ENCODE data around the gene TUT7. TPM values are rescaled to one million over a fixed set of nuclear protein-coding genes. Genes with fewer than 3 reads are reported as not detected.
"Not testable (repeated sequence)": the region's sequence is repeated elsewhere in the genome, so short reads cannot be mapped to it uniquely, and the experiment has no call there.

The TUT7 gene
- total RNA-seq, 1 donor: 39.8 TPM

GRCh38 chr9:86321373-86321772 lies 32.8 kb downstream of the TUT7 start:
- no peak for TF ChIP-seq CTCF (IDR thresholded peaks at IDR 0.05; ENCODE audit: extremely low read depth, low read depth, low read length)
- Histone ChIP-seq H3K36me3 (ENCODE audit: insufficient read depth, low read length) (peaks cover 86% of the 10 kb centered on the region), H2AFZ (ENCODE audit: low read length) (no peak overlapping the region), H3K27ac (ENCODE audit: low read depth, low read length) (peak overlapping the region; percentile 72), H3K4me3 (ENCODE audit: insufficient read depth, low read length) (no peak overlapping the region), H4K20me1 (ENCODE audit: insufficient read depth, low read length) (no peaks in the 10 kb centered on the region), H3K79me2 (ENCODE audit: insufficient read depth, low read length) (no peaks in the 10 kb centered on the region), H3K27me3 (ENCODE audit: insufficient read depth, low read length) (no peaks in the 10 kb centered on the region), H3K4me1 (ENCODE audit: insufficient read depth, low read length) (peaks cover 40% of the 10 kb centered on the region), H3K9me3 (ENCODE audit: low read depth, low read length) (no peaks in the 10 kb centered on the region), H3K4me2 (ENCODE audit: insufficient read depth, low read length) (peak overlapping the region; percentile 26)
- no peak for DNase-seq (ENCODE audit: insufficient read length, low spot score, missing footprints)

- Histone ChIP-seq H3K4me1 (ENCODE audit: insufficient read depth, low read length) (peaks cover 30% of the 10 kb centered on the region), H3K27me3 (ENCODE audit: insufficient read depth, low read length) (no peaks in the 10 kb centered on the region), H3K4me3 (ENCODE audit: insufficient read depth, low read length) (no peak overlapping the region), H3K27ac (ENCODE audit: low read depth, low read length) (no peak overlapping the region), H3K79me2 (ENCODE audit: insufficient read depth, low read length) (no peaks in the 10 kb centered on the region), H3K36me3 (ENCODE audit: insufficient read depth, low read length) (peaks cover 75% of the 10 kb centered on the region), H4K20me1 (ENCODE audit: insufficient read depth, low read length) (no peaks in the 10 kb centered on the region), H2AFZ (ENCODE audit: low read length) (no peak overlapping the region), H3K4me2 (ENCODE audit: insufficient read depth, low read length) (no peak overlapping the region), H3K9me3 (ENCODE audit: low read depth, low read length) (no peaks in the 10 kb centered on the region)
- DNase-seq (ENCODE audit: insufficient read length, low spot score, missing footprints): no peak
- TF ChIP-seq CTCF (IDR thresholded peaks at IDR 0.05; ENCODE audit: extremely low read depth, low read depth, low read length): no peak
These were observed 36.0 kb downstream of the TUT7 start for GRCh38 chr9:86318187-86318586.

GRCh38 chr9:86315078-86315477 lies 39.1 kb downstream of the TUT7 start:
- Histone ChIP-seq H2AFZ (ENCODE audit: low read length) (no peak overlapping the region), H3K9me3 (ENCODE audit: low read depth, low read length) (no peaks in the 10 kb centered on the region), H3K4me3 (ENCODE audit: insufficient read depth, low read length) (no peak overlapping the region), H4K20me1 (ENCODE audit: insufficient read depth, low read length) (no peaks in the 10 kb centered on the region), H3K79me2 (ENCODE audit: insufficient read depth, low read length) (no peaks in the 10 kb centered on the region), H3K27ac (ENCODE audit: low read depth, low read length) (no peak overlapping the region), H3K27me3 (ENCODE audit: insufficient read depth, low read length) (no peaks in the 10 kb centered on the region), H3K4me1 (ENCODE audit: insufficient read depth, low read length) (peaks cover 7% of the 10 kb centered on the region), H3K36me3 (ENCODE audit: insufficient read depth, low read length) (peaks cover 69% of the 10 kb centered on the region), H3K4me2 (ENCODE audit: insufficient read depth, low read length) (no peak overlapping the region)
- DNase-seq (ENCODE audit: insufficient read length, low spot score, missing footprints): no peak
- TF ChIP-seq CTCF (IDR thresholded peaks at IDR 0.05; ENCODE audit: extremely low read depth, low read depth, low read length): no peak

- H3K4me2 ChIP-seq (ENCODE audit: insufficient read depth, low read length); H3K79me2 ChIP-seq (ENCODE audit: insufficient read depth, low read length); H3K4me3 ChIP-seq (ENCODE audit: insufficient read depth, low read length); H4K20me1 ChIP-seq (ENCODE audit: insufficient read depth, low read length); H3K4me1 ChIP-seq (ENCODE audit: insufficient read depth, low read length); H3K9me3 ChIP-seq (ENCODE audit: low read depth, low read length); H2AFZ ChIP-seq (ENCODE audit: low read length); DNase-seq (ENCODE audit: insufficient read length, low spot score, missing footprints); H3K27ac ChIP-seq (ENCODE audit: low read depth, low read length); H3K27me3 ChIP-seq (ENCODE audit: insufficient read depth, low read length): not testable (repeated sequence)
- H3K36me3 ChIP-seq (ENCODE audit: insufficient read depth, low read length): peaks cover 64% of the 10 kb centered on the region
These were observed 41.3 kb downstream of the TUT7 start for GRCh38 chr9:86312959-86313358.
